ENCODE results near the gene ABCC1. TPM values are rescaled to one million over a fixed set of nuclear protein-coding genes. Genes with fewer than 3 reads are reported as not detected.

The ABCC1 gene
- total and polyA plus RNA-seq, 2 donors from 2014 or later = 4.6 to 29.7 TPM

DNA sequence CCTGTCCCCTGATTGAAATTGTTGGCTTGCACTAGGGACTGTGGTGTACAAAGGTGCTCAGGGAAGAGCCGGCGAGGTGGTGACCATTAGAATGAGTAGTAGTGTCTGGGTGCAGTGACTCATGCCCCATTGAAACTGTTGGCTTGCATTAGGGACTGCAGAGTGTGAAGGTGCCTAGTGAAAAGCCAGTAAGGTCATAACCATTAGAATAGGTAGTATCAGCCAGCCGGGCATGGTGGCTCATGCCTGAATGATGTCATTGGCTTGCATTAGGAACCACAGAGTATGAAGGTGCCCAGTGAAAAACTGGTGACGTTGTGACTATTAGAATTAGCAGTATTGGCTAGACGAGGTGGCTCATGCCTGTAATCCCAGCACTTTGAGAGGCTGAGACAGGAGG lies 195.0 kb downstream of the ABCC1 start:
- TF ChIP-seq, protein P1, sequence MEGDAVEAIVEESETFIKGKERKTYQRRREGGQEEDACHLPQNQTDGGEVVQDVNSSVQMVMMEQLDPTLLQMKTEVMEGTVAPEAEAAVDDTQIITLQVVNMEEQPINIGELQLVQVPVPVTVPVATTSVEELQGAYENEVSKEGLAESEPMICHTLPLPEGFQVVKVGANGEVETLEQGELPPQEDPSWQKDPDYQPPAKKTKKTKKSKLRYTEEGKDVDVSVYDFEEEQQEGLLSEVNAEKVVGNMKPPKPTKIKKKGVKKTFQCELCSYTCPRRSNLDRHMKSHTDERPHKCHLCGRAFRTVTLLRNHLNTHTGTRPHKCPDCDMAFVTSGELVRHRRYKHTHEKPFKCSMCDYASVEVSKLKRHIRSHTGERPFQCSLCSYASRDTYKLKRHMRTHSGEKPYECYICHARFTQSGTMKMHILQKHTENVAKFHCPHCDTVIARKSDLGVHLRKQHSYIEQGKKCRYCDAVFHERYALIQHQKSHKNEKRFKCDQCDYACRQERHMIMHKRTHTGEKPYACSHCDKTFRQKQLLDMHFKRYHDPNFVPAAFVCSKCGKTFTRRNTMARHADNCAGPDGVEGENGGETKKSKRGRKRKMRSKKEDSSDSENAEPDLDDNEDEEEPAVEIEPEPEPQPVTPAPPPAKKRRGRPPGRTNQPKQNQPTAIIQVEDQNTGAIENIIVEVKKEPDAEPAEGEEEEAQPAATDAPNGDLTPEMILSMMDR (IDR thresholded peaks at IDR 0.05; ENCODE audit: borderline replicate concordance, extremely low read depth, insufficient read depth) = no peak
- Histone ChIP-seq H3K4me3 (ENCODE audit: low read length in 3 of 3) (no peak overlapping the region), H3K27me3 (ENCODE audit: control insufficient read depth, insufficient read depth, low read length) (no peaks in the 10 kb centered on the region), H3K4me1 (ENCODE audit: control insufficient read depth in 2 of 3, insufficient read depth in 2 of 3, low read depth in 1 of 3, low read length in 3 of 3) (peaks cover 0 to 18% (median 11%) of the 10 kb centered on the region in 3 donors), H3K9ac (ENCODE audit: low read length in 3 of 3) (no peak overlapping the region), H3K9me3 (ENCODE audit: control insufficient read depth in 2 of 3, insufficient read depth in 1 of 3, low read length in 3 of 3) (no peaks in the 10 kb centered on the region), H3K36me3 (ENCODE audit: control insufficient read depth in 2 of 3, insufficient read depth in 3 of 3, low read length in 3 of 3) (peaks cover 0 to 17% (median 6%) of the 10 kb centered on the region in 3 donors), H3K27ac (ENCODE audit: low read depth in 2 of 2, low read length in 2 of 2) (no peak overlapping the region)
- FAIRE-seq = no peak
- intact Hi-C loops (cut with DNase I) = no loop called here
- no peak for DNase-seq

DNA sequence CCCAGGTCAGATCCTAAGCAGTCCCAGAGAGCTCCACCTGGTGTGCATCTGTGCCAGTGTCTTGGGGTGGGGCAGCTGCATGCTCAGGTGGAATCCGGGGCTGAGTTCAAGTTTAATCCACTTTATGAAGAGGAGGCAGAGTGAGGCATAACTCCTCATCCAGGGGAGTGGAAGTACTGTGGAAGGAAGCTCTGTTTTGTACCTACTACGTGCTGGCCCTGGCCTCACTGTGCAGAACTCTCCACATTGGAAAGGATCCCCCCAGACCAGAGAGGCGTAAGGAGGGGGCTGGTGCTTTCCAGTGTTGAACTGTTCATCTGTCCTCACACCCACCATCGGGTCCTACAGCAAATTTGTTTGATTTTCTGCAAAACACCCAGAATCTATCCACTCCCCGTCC lies 195.9 kb downstream of the ABCC1 start:
- Histone ChIP-seq H3K4me1 (ENCODE audit: control insufficient read depth in 2 of 3, insufficient read depth in 2 of 3, low read depth in 1 of 3, low read length in 3 of 3) (peaks cover 0 to 27% (median 18%) of the 10 kb centered on the region in 3 donors), H3K4me3 (ENCODE audit: low read length in 3 of 3) (no peak overlapping the region), H3K27me3 (ENCODE audit: control insufficient read depth, insufficient read depth, low read length) (no peaks in the 10 kb centered on the region), H3K27ac (ENCODE audit: low read depth in 2 of 2, low read length in 2 of 2) (no peak overlapping the region), H3K9ac (ENCODE audit: low read length in 3 of 3) (no peak overlapping the region), H3K36me3 (ENCODE audit: control insufficient read depth in 2 of 3, insufficient read depth in 3 of 3, low read length in 3 of 3) (peaks cover 0 to 17% (median 6%) of the 10 kb centered on the region in 3 donors), H3K9me3 (ENCODE audit: control insufficient read depth in 2 of 3, insufficient read depth in 1 of 3, low read length in 3 of 3) (no peaks in the 10 kb centered on the region)
- DNase-seq (no peak), FAIRE-seq (no peak)
- TF ChIP-seq, protein P1 (IDR thresholded peaks at IDR 0.05; ENCODE audit: borderline replicate concordance, extremely low read depth, insufficient read depth) = no peak
- intact Hi-C loops (cut with DNase I) = no loop called here

DNA sequence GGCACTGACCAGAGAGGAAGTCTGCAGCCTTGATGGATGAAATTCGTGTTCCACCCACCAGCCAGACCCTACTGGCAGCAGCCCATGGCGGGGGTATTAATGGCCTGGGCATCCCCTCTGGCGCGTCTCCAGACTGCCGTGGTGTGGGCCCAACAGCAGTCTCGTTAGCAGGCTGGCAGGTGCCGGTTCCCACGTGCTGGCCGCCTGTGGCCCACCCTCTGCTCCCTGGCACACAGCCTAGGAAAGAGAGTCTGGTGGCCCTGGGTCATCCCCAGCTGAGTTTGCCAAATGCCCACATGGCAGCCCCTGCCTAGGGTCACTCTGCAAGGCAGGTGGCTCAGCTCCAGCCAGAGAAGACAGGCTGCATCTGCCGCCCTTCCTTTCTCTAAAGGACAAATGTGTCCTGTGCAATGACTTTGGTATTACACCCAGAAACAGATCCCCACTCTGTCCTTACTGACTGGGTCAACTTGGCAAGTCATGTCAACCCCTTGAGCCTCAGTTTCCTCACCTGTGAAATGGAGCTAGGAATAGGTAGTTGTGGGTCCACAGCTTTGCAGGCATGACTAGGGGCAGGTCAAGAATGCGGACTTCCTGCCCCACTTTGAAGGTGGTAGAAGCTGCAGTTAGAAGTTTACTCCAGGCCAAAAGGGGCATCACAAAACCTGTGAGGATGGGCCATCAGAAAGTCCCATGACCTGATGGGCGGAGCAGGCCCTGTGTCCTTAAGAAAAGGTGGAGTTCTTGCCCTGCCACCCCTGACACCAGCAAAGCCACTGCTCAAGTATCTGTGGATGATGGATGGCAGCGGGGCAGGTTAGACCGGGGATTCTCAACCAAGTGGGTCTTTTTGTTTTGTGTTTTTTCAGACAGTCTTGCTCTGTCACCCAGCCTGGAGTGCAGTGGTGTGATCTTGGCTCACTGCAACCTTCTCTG lies 197.2 kb downstream of the ABCC1 start:
- Histone ChIP-seq H3K9ac (ENCODE audit: low read length in 3 of 3) (no peak overlapping the region), H3K4me1 (ENCODE audit: control insufficient read depth in 2 of 3, insufficient read depth in 2 of 3, low read depth in 1 of 3, low read length in 3 of 3) (peaks cover 0 to 30% (median 19%) of the 10 kb centered on the region in 3 donors), H3K4me3 (ENCODE audit: low read length in 3 of 3) (no peak overlapping the region), H3K36me3 (ENCODE audit: control insufficient read depth in 2 of 3, insufficient read depth in 3 of 3, low read length in 3 of 3) (peaks cover 0 to 7% (median 0%) of the 10 kb centered on the region in 3 donors), H3K27me3 (ENCODE audit: control insufficient read depth, insufficient read depth, low read length) (no peaks in the 10 kb centered on the region), H3K27ac (ENCODE audit: low read depth in 2 of 2, low read length in 2 of 2) (no peak overlapping the region), H3K9me3 (ENCODE audit: control insufficient read depth in 2 of 3, insufficient read depth in 1 of 3, low read length in 3 of 3) (no peaks in the 10 kb centered on the region)
- FAIRE-seq (no peak), DNase-seq (peak in 1 of 5 donors; percentile 43)
- intact Hi-C loops (cut with DNase I) = no loop called here
- TF ChIP-seq, protein P1 (IDR thresholded peaks at IDR 0.05; ENCODE audit: borderline replicate concordance, extremely low read depth, insufficient read depth) = no peak

Data from kidney (tissue), 14 donors.